Activated T-cell treated with anti-CD3 and anti-CD28 coated beads for 48 hours (primary cell): Measurements from ENCODE around the gene PROZ.
"Not testable (repeated sequence)": the region's sequence is repeated elsewhere in the genome, so short reads cannot be mapped to it uniquely, and the experiment has no call there.

ENCODE experiments used
- DNase-seq: peaks from one replicate; pipeline ENCODE4 v3.0.0-alpha.2; 2020; ENCODE audit warnings: low read depth

PROZ gene

GRCh38 chr13:113157929-113158747 is at the start of gene PROZ:
Gene PROZ, plus strand, starts transcription at chr13:113158648. Its CDS starts 13 bp downstream, at chr13:113158661.
- no peak for DNase-seq

- no peak for DNase-seq
Observed at GRCh38 chr13:113109151-113110047, 49.0 kb upstream of the PROZ start.

- DNase-seq = peak; percentile 21
Observed at GRCh38 chr13:113110048-113110851, 48.2 kb upstream of the PROZ start.

- no peak for DNase-seq
Observed at GRCh38 chr13:113110852-113111315, 47.6 kb upstream of the PROZ start.

- DNase-seq = not testable (repeated sequence)
Observed at GRCh38 chr13:113111821-113112220, 46.6 kb upstream of the PROZ start.

GRCh38 chr13:113112475-113112874 is 46.0 kb upstream of the PROZ start:
- not testable (repeated sequence) for DNase-seq

- DNase-seq = no peak
Observed at GRCh38 chr13:113112893-113113845, 45.3 kb upstream of the PROZ start.

GRCh38 chr13:113113846-113114271 is 44.6 kb upstream of the PROZ start:
- no peak for DNase-seq

- no peak for DNase-seq
Observed at GRCh38 chr13:113114511-113115362, 43.7 kb upstream of the PROZ start.

- DNase-seq = no peak
Observed at GRCh38 chr13:113115363-113116205, 42.9 kb upstream of the PROZ start.

GRCh38 chr13:113116206-113116800 is 42.1 kb upstream of the PROZ start:
- DNase-seq = no peak

GRCh38 chr13:113116871-113117271 is 41.6 kb upstream of the PROZ start:
- no peak for DNase-seq

GRCh38 chr13:113117335-113117872 is 41.0 kb upstream of the PROZ start:
- no peak for DNase-seq

GRCh38 chr13:113117911-113118260 is 40.6 kb upstream of the PROZ start:
- no peak for DNase-seq

- DNase-seq = no peak
Observed at GRCh38 chr13:113118261-113119021, 40.0 kb upstream of the PROZ start.

GRCh38 chr13:113119166-113119821 is 39.2 kb upstream of the PROZ start:
- DNase-seq = no peak

- DNase-seq = no peak
Observed at GRCh38 chr13:113119822-113120189, 38.6 kb upstream of the PROZ start.
